Hepatocyte (in vitro differentiated cells): ENCODE data around the gene LY9.

Experiments
- CTCF ChIP-seq: fragments of 200-600 bp; sonication (generic); IDR thresholded peaks from 2 replicates; pipeline ENCODE4 v1.5.1; 2016; ENCODE audit warnings: antibody characterized with exemption, mild to moderate bottlenecking; ENCODE audit not compliant: poor library complexity
- EZH2phosphoT487 ChIP-seq: fragments of 200-600 bp; sonication (generic); IDR thresholded peaks from one replicate; pipeline ENCODE4 v1.6.1; 2018; ENCODE audit warnings: antibody characterized with exemption, mild to moderate bottlenecking, low read depth, moderate library complexity; ENCODE audit not compliant: unreplicated experiment, severe bottlenecking

GRCh38 chr1:160829766-160830165 lies 33.8 kb downstream of the LY9 start:
- TF ChIP-seq CTCF (no peak), EZH2phosphoT487 (no peak)
